ENCODE results near the gene CPNE9. TPM values are rescaled to one million over a fixed set of nuclear protein-coding genes. Genes with fewer than 3 reads are reported as not detected.

Gene CPNE9
- total RNA-seq, 1 donor from 2014 or later, result not detected

- no peak for TF ChIP-seq CTCF (IDR thresholded peaks at IDR 0.05; ENCODE audit: insufficient read depth, low read length, poor library complexity, severe bottlenecking)
- Histone ChIP-seq H3K36me3 (ENCODE audit: control insufficient read depth, insufficient read depth, low read length) (no peaks in the 10 kb centered on the region), H3K27me3 (ENCODE audit: control insufficient read depth, insufficient read depth, low read length) (peaks cover 27% of the 10 kb centered on the region), H3K4me3 (ENCODE audit: low read depth, low read length) (no peak overlapping the region)
- no peak for DNase-seq (ENCODE audit: low read depth)
Observed at GRCh38 chr3:9701006-9701405, 2.6 kb upstream of the CPNE9 start.

- Histone ChIP-seq H3K27me3 (ENCODE audit: control insufficient read depth, insufficient read depth, low read length) (peaks cover 29% of the 10 kb centered on the region), H3K4me3 (ENCODE audit: low read depth, low read length) (no peak overlapping the region)
Observed at GRCh38 chr3:9701711-9702110, 1.9 kb upstream of the CPNE9 start.

GRCh38 chr3:9703240-9703639 lies 393 bp upstream of the CPNE9 start:
- no peak for TF ChIP-seq CTCF (IDR thresholded peaks at IDR 0.05; ENCODE audit: insufficient read depth, low read length, poor library complexity, severe bottlenecking)
- DNase-seq (ENCODE audit: low read depth), result no peak
- Histone ChIP-seq H3K27me3 (ENCODE audit: control insufficient read depth, insufficient read depth, low read length) (peaks cover 31% of the 10 kb centered on the region), H3K36me3 (ENCODE audit: control insufficient read depth, insufficient read depth, low read length) (no peaks in the 10 kb centered on the region), H3K4me3 (ENCODE audit: low read depth, low read length) (no peak overlapping the region)

More at GRCh38 chr3:9701711-9702110, 1.9 kb upstream of the CPNE9 start:
- no peak for DNase-seq (ENCODE audit: low read depth)
- H3K36me3 ChIP-seq (ENCODE audit: control insufficient read depth, insufficient read depth, low read length), result no peaks in the 10 kb centered on the region
- no peak for TF ChIP-seq CTCF (IDR thresholded peaks at IDR 0.05; ENCODE audit: insufficient read depth, low read length, poor library complexity, severe bottlenecking)

- Histone ChIP-seq H3K27me3 (ENCODE audit: control insufficient read depth, insufficient read depth, low read length) (peaks cover 31% of the 10 kb centered on the region), H3K36me3 (ENCODE audit: control insufficient read depth, insufficient read depth, low read length) (no peaks in the 10 kb centered on the region), H3K4me3 (ENCODE audit: low read depth, low read length) (no peak overlapping the region)
- no peak for TF ChIP-seq CTCF (IDR thresholded peaks at IDR 0.05; ENCODE audit: insufficient read depth, low read length, poor library complexity, severe bottlenecking)
- no peak for DNase-seq (ENCODE audit: low read depth)
Observed at GRCh38 chr3:9704347-9705322, 1.0 kb downstream of the CPNE9 start.

- H3K4me3 ChIP-seq (ENCODE audit: low read depth, low read length), result no peak overlapping the region
- DNase-seq (ENCODE audit: low read depth), result no peak
- TF ChIP-seq CTCF (IDR thresholded peaks at IDR 0.05; ENCODE audit: insufficient read depth, low read length, poor library complexity, severe bottlenecking), result no peak
- H3K27me3 ChIP-seq (ENCODE audit: control insufficient read depth, insufficient read depth, low read length), result peaks cover 13% of the 10 kb centered on the region
- no peaks in the 10 kb centered on the region for H3K36me3 ChIP-seq (ENCODE audit: control insufficient read depth, insufficient read depth, low read length)
Observed at GRCh38 chr3:9710174-9710739, 6.6 kb downstream of the CPNE9 start.

All from kidney epithelial cell (primary cell).